NB4 (cell line): ENCODE measurements around the gene ZNF514.

Source experiments
- CTCF ChIP-seq: IDR thresholded peaks from one replicate; pipeline ENCODE4 v1.5.1; 2012; ENCODE audit warnings: low read depth, low read length
- MAX ChIP-seq: IDR thresholded peaks from 2 replicates; pipeline ENCODE4 v1.6.1; 2011; ENCODE audit warnings: low read depth, low read length

- TF ChIP-seq CTCF (no peak), MAX (no peak)
Measured at GRCh38 chr2:95203911-95204310, 44.3 kb upstream of the ZNF514 start.
